SJSA1 (cell line): ENCODE results near the gene TTC28. TPM values are rescaled to one million over a fixed set of nuclear protein-coding genes. Genes with fewer than 3 reads are reported as not detected.
"Not testable (repeated sequence)": the region's sequence is repeated elsewhere in the genome, so short reads cannot be mapped to it uniquely, and the experiment has no call there.

ENCODE experiments used
- DNase-seq, 2 experiments: peaks; one replicate each; pipeline ENCODE4 v3.0.0-alpha.2; 2015 to 2020; ENCODE audit warnings: low spot score in 2 of 2, low read depth in 1 of 2
- H3K27ac ChIP-seq: fragments of 250-450 bp; sonication (Bioruptor Pico); 2 replicates; pipeline ENCODE4 v1.5.1; 2020; ENCODE audit warnings: mild to moderate bottlenecking, moderate library complexity
- H3K27me3 ChIP-seq: fragments of 250-450 bp; sonication (Bioruptor Pico); replicated peaks from 2 replicates; pipeline ENCODE4 v1.5.1; 2020; ENCODE audit warnings: mild to moderate bottlenecking, moderate library complexity
- H3K36me3 ChIP-seq: fragments of 250-450 bp; sonication (Bioruptor Pico); 2 replicates; pipeline ENCODE4 v1.5.1; 2020; ENCODE audit warnings: mild to moderate bottlenecking
- H3K4me1 ChIP-seq: fragments of 250-450 bp; sonication (Bioruptor Pico); replicated peaks from 2 replicates; pipeline ENCODE4 v1.6.1; 2021; ENCODE audit warnings: mild to moderate bottlenecking
- H3K4me3 ChIP-seq: fragments of 250-450 bp; sonication (Bioruptor Pico); 2 replicates; pipeline ENCODE4 v1.5.1; 2020; ENCODE audit warnings: mild to moderate bottlenecking
- H3K9me3 ChIP-seq: fragments of 250-450 bp; sonication (Bioruptor Pico); replicated peaks from 2 replicates; pipeline ENCODE4 v1.5.1; 2020; ENCODE audit warnings: mild to moderate bottlenecking
- total RNA-seq: library from RNA; depleted of rRNA; stranded (reverse); fragments of >200 nt; shearing (Covaris generic); gene quantifications from 2 replicates; pipeline ENCODE4 v1.2.3, GENCODE V29; 2014

TTC28 gene
- total RNA-seq, 1 experiment from 2014 or later: 9.7 TPM

DNA sequence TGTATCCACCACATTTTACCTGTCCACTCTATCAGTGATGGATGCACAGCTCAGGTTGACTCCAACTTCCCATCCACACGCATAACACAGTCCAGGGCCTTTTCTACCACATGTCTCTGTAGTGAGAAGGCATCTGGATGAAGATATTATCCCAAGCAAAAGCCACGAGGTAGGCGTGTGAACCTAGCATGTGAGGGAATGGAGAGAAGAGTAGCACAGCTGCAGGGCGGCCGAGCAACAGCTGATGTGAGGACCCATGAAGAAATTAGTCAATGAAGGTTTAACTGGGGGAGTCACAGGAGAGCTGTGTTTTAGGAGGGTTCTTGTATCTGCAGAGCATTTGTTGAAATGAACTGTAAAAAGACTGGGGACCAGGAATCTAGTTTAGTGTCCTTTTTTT is 616.0 kb downstream of the TTC28 start:
- H3K27ac ChIP-seq: no peak overlapping the region
- no peak overlapping the region for H3K4me3 ChIP-seq
- DNase-seq: no peak
- no peaks in the 10 kb centered on the region for H3K9me3 ChIP-seq
- H3K36me3 ChIP-seq: no peaks in the 10 kb centered on the region
- H3K27me3 ChIP-seq: no peaks in the 10 kb centered on the region; the same call in 1 of the 2 replicates
- no peaks in the 10 kb centered on the region for H3K4me1 ChIP-seq

DNA sequence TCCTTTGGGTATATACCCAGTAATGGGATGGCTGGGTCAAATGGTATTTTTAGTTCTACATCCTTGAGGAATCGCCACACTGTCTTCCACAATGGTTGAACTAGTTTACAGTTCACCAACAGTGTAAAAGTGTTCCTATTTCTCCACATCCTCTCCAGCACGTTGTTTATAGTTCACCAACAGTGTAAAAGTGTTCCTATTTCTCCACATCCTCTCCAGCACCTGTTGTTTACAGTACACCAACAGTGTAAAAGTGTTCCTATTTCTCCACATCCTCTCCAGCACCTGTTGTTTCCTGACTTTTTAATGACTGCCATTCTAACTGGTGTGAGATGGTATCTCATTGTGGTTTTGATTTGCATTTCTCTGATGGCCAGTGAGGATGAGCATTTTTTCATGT is 619.0 kb downstream of the TTC28 start:
- DNase-seq, H3K4me3 ChIP-seq, H3K27ac ChIP-seq, H3K9me3 ChIP-seq, H3K36me3 ChIP-seq, H3K27me3 ChIP-seq, H3K4me1 ChIP-seq: not testable (repeated sequence)

DNA sequence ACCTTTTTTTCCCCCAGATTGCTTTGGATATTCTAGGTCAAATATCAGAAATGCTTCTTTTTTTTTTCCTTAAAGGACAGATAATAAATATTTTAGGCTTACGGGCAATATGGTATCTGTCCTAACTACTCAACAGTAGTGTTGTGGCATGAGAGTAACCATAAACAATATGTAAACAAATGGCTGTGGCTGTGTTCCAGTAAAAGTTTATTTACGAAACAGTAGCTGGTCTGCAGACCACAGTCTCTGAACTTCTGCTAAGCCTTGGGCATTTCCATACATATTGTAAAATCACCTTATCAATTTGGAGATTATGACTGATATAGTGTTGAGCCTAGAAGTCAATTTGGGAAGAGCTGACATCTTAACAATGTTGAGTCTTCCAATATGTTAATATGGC is 621.6 kb downstream of the TTC28 start:
- H3K27ac ChIP-seq: no peak overlapping the region
- no peaks in the 10 kb centered on the region for H3K36me3 ChIP-seq
- H3K9me3 ChIP-seq: no peaks in the 10 kb centered on the region
- no peak overlapping the region for H3K4me3 ChIP-seq
- no peaks in the 10 kb centered on the region for H3K27me3 ChIP-seq
- DNase-seq: no peak
- no peaks in the 10 kb centered on the region for H3K4me1 ChIP-seq

DNA sequence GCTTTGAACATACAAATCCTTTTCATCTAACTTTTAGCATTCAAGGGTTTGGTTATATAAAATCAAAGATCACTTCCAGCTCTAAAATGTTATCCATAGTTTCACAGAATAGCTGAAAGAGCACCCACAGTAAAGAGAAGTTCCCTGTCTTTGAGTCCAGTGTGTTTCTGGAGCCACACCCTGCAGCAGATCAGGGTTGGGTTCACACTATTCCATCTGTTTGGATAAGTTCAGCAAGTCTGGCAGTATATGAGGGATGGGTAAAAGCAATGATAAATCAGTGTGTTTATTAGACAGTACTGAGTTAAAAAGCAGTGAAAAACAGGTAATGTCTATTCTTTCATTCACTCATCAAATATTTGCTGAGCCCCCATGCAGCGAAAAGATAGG is 624.8 kb downstream of the TTC28 start:
- no peaks in the 10 kb centered on the region for H3K27me3 ChIP-seq
- H3K9me3 ChIP-seq: no peaks in the 10 kb centered on the region
- no peak overlapping the region for H3K27ac ChIP-seq
- no peaks in the 10 kb centered on the region for H3K36me3 ChIP-seq
- H3K4me1 ChIP-seq: no peaks in the 10 kb centered on the region
- no peak for DNase-seq
- H3K4me3 ChIP-seq: no peak overlapping the region

DNA sequence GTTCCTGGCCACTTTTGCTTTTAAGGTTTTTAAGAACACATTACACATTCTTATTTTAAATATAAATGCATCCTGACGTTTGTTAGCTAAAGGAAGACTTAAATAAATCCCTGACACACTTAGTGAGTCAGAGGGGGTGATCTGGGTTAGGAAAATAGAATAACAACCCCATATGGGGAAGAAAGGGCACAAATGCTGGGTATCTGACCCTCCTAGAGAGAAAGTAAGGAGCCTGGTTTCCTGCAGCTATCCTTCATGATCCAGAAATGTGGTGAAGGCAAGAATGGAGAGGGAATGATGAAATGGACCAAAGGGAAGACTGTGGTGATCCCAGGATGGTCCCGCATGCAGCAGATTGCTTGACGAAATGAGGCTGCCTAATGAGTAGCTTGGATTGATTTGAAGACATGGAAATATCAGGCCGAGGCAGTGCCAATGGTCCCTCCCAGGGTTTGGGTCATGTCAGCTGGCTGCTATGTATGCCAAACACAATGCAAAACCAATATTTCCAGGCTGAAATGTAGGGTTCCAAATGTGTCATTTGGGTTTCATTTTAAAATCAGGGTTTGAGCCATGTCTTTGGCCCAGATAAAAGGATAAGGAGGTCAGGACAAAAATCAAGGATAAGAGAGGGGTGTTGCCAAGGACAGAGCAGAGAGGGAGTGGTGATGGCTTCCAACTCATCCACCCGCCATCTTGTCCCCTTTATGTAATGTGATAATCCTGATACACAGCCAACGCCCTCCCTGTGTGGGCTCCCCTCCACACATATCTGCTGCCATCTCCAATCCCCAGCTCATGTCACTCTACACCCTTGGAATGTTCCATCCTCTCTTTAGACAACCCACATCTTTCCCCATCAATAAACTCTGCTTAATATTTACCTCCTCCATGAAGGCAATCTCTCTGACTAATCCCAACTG is 625.5 kb downstream of the TTC28 start:
- Histone ChIP-seq H3K4me3 (no peak overlapping the region), H3K36me3 (no peaks in the 10 kb centered on the region), H3K4me1 (no peaks in the 10 kb centered on the region), H3K27ac (no peak overlapping the region), H3K27me3 (no peaks in the 10 kb centered on the region), H3K9me3 (no peaks in the 10 kb centered on the region)
- no peak for DNase-seq

DNA sequence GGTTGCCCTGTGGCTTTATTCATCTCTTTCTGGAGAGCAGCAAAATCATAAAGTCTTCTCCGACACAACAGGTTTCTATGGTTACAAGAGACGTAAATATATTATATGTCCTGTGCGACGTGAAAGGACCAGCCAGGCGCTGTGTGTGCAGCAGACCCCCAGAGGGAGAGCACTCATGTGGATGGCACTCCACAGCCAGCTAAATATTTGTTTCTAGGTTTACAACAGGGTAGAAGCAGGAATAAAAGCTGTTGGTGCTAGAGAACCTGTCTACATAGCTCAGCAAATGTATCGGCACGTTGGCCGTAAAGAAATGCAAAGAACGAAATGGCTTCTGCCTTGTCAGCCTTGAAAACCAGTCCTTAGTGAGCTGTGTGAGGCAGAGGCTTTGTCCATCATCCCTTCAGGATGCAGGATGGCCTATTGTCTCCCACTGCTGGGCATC is 626.8 kb downstream of the TTC28 start:
- H3K27me3 ChIP-seq: no peaks in the 10 kb centered on the region
- DNase-seq: no peak
- H3K27ac ChIP-seq: no peak overlapping the region
- no peak overlapping the region for H3K4me3 ChIP-seq
- H3K4me1 ChIP-seq: no peaks in the 10 kb centered on the region
- no peaks in the 10 kb centered on the region for H3K36me3 ChIP-seq
- H3K9me3 ChIP-seq: no peaks in the 10 kb centered on the region

DNA sequence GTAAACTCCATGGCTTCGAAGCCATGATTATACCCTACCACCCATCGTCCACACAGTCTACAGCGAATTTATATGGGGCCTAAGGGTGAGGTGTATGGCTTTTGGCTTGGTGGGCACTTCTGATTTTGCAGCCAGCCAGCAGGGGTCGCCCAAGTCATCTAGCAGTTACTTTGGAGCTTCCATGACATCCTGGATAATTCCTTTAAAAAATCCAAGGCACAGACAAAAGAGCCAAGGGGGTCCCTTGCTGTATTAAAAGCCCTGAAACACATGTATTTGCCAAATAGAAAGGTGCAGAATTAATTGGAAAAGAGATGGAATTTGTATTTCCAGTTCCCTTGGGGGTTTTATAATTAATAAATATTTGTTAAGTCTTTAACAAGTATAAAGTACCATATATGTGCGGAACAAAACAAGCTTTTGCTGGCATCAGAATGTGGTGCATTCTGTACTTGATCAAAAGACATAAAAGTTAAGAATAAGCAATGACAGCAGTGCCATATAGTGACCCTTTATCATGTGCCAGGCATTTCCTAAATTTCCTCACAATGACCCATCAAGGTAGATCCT is 627.8 kb downstream of the TTC28 start:
- Histone ChIP-seq H3K27ac (no peak overlapping the region), H3K4me3 (no peak overlapping the region), H3K27me3 (no peaks in the 10 kb centered on the region), H3K9me3 (no peaks in the 10 kb centered on the region), H3K36me3 (no peaks in the 10 kb centered on the region), H3K4me1 (no peaks in the 10 kb centered on the region)
- peak; percentile 45 to 71 for DNase-seq

DNA sequence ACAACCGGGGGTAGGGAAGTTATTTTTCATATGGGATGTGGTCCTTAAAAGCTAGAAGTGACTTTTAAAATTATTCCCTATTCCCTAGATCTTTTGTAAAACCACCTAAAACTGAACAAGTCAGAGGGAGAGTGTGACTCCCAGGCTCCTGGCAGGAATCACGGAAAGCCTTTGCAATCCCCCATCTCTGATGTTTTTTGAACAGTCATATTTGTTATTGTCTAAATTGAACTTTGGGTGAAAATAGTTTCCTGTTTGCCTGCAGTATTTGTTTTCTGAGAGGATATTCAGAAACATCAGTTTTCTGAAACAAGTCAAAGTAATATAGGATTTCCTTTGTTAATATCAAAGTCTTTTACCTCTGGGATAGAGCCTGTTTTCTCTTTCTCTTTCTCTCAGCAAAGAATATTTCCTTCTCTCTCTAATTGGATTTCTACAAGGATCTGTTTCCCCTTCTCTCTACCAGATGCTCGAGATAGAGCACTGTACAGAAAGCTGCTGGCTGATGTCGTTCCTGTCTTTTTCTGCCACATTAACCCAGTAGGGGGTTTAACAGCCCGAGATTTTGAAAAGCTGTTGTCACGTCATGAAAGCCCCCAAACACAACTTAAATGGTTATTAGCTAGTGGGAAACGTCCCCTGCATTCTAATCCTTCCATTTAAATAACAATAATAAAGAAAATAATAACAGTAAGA is 628.4 kb downstream of the TTC28 start:
- no peaks in the 10 kb centered on the region for H3K4me1 ChIP-seq
- DNase-seq: no peak
- no peaks in the 10 kb centered on the region for H3K9me3 ChIP-seq
- H3K4me3 ChIP-seq: no peak overlapping the region
- H3K27ac ChIP-seq: no peak overlapping the region
- no peaks in the 10 kb centered on the region for H3K27me3 ChIP-seq
- H3K36me3 ChIP-seq: no peaks in the 10 kb centered on the region

DNA sequence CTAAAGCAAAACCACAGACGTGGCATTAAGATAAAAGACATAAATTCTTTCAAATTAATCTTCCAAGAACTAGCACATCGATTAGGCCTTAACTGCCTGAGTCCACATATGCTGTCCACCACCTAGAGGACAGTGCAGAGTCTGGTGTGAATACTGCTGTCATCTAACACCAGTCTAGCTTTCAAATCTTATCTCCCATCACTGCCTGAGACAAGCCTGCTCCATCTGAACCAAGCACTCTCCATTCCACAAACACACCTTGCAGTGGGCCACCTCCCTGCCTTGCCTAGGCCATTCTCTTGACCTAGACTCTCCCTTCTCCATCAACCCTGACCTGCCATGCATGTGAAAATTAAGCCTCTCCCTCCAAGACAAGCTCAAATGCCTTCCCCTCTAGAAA is 631.1 kb downstream of the TTC28 start:
- Histone ChIP-seq H3K27ac (no peak overlapping the region), H3K4me3 (no peak overlapping the region), H3K4me1 (no peaks in the 10 kb centered on the region), H3K9me3 (no peaks in the 10 kb centered on the region), H3K36me3 (no peaks in the 10 kb centered on the region), H3K27me3 (no peaks in the 10 kb centered on the region)
- no peak for DNase-seq

DNA sequence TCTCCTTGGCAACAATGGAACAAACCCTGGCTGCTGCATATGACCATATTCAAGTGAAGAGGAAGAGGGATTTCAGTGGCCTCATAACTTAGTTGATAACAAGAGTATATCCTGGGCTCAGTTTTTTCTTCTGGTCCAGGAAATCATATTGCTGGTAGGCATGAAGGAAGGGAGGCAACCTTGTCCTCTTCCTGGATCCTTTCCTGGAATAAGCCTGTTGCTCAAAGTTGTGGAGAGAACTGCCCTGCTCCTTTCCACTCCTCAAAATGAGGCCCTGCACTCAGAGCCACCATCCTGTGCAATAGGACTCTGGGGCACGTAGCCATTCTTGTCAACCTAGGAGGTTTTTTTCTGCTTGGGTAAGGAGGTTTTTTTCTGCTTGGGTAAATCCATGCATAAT is 631.9 kb downstream of the TTC28 start:
- Histone ChIP-seq H3K4me3 (no peak overlapping the region), H3K36me3 (no peaks in the 10 kb centered on the region), H3K27me3 (no peaks in the 10 kb centered on the region), H3K4me1 (no peaks in the 10 kb centered on the region), H3K9me3 (no peaks in the 10 kb centered on the region), H3K27ac (no peak overlapping the region)
- DNase-seq: no peak

DNA sequence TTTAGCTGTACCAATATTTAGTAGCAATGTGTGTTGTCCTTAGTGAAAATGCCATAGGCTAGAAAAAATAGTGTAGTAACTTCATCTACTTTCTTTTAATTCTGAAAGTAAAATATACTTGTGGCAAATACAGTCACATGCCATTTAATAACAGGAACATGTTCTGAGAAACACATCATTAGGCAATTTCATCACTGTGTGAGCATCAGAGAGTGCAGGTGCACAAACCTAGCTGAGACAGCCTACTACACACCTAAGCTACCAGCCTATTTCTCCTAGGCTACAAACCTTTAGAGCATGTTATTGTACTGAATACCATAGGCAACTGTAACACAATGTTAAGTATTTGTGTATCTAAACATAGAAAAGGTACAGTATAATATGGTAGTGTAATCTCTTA is 633.5 kb downstream of the TTC28 start:
- Histone ChIP-seq H3K36me3 (no peaks in the 10 kb centered on the region), H3K4me3 (no peak overlapping the region), H3K9me3 (no peaks in the 10 kb centered on the region), H3K4me1 (no peaks in the 10 kb centered on the region), H3K27ac (no peak overlapping the region), H3K27me3 (no peaks in the 10 kb centered on the region)
- no peak for DNase-seq

DNA sequence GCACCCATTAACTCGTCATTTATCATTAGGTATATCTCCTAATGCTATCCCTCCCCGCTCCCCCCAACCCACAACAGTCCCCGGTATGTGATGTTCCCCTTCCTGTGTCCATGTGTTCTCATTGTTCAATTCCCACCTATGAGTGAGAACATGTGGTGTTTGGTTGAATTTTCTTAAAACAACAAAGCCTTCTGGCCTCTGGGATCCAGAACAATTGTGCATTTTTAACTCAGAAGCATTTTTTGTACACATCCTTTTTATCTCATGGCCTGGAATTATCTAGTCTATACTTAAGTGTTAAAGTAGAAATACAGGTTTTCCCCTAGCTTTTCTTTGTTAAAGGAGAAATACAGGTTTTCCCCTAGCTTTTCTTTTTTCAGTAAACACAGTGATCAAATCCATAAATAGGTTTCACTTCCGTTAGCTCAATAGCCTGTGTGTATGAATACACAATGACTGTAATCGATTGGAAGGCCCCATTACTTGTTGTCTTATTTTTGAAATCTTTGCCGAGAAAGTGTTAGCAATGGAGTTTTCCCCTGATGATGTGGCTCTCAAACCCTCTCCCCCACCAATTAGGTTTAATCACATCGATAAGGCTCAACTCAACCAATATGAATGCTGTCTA is 635.0 kb downstream of the TTC28 start:
- no peaks in the 10 kb centered on the region for H3K4me1 ChIP-seq
- no peak for DNase-seq

DNA sequence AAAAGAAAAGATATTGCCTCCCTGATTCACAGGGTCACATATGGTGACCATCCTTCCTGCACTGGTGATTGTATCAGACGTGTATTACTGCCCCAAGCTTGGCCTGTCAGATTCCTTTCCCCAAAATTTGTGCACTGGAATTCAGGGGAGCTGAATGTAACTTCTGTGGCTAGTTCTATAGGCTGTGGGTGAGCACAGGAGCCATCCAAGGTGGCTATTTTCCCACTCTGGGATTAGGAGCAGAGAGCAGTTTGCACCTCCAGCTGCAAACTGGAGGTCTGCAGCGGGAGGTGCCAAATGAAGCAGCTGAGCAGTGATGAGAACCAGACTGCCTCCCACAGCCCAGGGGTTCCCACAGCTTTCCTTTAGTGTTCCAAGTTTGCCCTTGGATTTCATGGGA is 636.4 kb downstream of the TTC28 start:
- no peaks in the 10 kb centered on the region for H3K36me3 ChIP-seq
- no peaks in the 10 kb centered on the region for H3K4me1 ChIP-seq
- H3K27ac ChIP-seq: no peak overlapping the region
- H3K27me3 ChIP-seq: no peaks in the 10 kb centered on the region
- H3K4me3 ChIP-seq: no peak overlapping the region
- no peaks in the 10 kb centered on the region for H3K9me3 ChIP-seq
- DNase-seq: no peak

More for the DNA sequence above, 635.0 kb downstream of the TTC28 start:
- Histone ChIP-seq H3K27me3 (no peaks in the 10 kb centered on the region), H3K4me3 (no peak overlapping the region), H3K27ac (no peak overlapping the region), H3K36me3 (no peaks in the 10 kb centered on the region), H3K9me3 (no peaks in the 10 kb centered on the region)
